GM11168 (cell line): ENCODE data around the gene MAGI2.

ENCODE experiments used
- in situ Hi-C: fragments of 300-500 bp; cut with MboI; formaldehyde crosslinking; loops from one replicate; pipeline ENCODE4 v1.12.0; 2022; ENCODE audit warnings: low sequenced_read_pairs; ENCODE audit not compliant: unreplicated experiment

The MAGI2 gene

DNA sequence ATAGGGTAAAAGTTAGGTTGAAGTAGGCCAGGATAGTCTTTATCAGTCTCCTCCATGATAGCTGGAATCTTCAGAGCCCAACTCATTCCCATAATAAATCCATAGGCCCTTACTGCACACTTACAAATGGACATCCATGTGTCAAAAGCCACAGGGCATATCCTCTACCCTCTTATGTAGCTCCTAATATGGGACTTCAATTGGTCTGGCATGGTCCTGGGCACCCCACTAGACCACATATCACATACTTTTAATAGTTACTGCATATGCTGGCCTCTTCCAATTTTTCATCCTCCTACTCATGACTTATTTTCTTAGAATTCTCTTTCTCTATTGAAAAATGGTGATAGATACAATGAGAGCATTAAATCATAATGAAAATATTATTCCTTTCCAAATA, 169.3 kb downstream of the MAGI2 start:
- in situ Hi-C loops = no loop called here

DNA sequence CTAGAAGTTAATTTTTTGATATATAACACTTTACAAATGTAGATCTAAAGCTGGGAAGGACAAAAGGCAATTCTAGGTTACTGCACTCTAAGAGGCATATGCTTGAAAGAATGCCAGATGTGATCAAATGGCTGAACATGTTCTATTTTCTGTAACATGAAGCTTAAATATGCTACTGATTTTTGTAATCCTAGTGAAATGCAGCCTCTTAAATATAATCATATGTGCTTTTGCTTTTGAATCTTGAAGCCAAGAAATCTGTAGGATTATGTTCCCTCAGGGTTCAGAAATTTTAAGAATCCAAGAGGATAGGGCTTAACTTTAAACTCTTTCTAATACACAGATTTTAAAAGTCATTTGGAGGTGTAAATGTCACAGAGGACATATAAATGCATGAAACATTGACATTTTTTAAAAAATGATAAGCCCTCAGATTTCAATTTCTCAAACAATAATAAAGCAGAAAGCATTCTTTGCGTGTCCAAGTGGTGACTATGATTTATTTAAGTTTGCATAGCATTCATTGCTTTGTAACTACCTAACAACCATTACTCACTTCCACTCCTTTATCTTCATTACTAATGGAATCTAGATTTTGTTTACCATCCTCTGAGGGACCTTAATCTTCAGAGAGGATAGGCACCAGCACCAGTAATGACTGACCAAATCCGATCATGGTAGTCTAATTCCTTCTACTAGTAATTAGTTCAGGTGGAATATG, 170.4 kb downstream of the MAGI2 start:
- in situ Hi-C loops = no loop called here

DNA sequence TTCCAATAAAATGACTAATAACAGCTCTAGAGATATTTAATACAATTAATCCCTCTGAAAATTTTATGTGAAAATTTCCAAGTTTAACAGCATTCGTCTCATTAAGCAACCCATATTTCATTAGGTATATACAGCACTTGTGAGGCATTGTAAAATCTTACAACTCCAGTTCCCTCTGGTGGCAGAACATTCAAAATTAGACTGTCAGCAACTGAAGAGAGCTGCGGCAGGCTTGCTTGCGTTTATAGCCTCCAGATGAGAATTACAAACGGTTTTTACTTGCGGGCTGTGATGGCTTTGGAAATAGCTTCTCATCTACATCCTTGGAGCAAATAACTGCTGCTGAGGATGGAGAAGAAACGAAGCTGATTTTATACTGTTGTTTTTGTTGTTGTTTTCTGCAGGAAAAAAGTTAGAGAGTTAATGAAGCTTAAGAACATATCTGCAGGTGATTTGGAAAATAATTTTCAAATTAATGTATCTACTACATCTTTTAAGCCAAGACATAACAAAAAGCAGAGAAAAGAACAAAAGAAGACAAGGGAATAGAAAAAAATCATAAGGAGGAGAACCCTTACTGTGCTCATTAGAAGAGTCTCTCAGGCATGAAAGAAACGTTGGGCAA, 171.3 kb downstream of the MAGI2 start:
- in situ Hi-C loops = no loop called here

DNA sequence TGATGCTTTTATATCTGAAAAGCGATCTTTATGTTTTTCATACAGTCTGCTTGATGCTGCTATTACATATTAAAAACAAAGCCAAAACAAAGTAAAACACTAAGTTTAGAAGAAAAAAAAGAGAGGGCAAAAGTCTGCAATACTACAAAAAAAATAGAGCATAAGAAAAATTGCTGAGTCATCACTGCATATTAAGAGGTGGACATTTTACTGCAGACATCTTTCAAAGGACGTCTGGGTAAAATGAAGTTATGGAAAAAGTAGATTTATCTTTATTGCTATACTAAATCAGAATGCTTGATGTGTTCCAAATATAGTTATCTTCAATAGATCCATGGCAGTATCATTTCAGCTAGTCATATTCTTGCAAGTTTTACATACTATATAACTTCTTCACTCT, 172.0 kb downstream of the MAGI2 start:
- in situ Hi-C loops = no loop called here

DNA sequence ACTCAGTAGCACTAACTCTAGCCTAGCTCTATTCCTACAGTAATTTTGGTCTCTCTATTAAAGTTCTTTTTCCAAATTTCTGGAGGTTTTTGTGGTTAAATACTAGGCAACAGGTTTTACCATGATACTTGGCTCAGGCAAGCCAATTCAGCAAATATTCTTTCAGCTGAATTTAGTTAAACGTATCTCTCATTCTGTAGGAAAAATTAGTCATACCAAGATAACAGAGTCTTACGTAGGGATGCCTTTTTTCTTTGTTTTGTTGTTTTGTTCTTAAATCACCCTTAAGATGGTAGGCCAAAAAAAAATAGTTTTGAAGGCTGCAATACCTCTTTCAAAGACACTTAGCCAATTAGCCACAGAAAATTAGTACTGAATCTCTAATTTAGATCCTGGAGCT, 180.5 kb downstream of the MAGI2 start:
- in situ Hi-C loops = no loop called here

DNA sequence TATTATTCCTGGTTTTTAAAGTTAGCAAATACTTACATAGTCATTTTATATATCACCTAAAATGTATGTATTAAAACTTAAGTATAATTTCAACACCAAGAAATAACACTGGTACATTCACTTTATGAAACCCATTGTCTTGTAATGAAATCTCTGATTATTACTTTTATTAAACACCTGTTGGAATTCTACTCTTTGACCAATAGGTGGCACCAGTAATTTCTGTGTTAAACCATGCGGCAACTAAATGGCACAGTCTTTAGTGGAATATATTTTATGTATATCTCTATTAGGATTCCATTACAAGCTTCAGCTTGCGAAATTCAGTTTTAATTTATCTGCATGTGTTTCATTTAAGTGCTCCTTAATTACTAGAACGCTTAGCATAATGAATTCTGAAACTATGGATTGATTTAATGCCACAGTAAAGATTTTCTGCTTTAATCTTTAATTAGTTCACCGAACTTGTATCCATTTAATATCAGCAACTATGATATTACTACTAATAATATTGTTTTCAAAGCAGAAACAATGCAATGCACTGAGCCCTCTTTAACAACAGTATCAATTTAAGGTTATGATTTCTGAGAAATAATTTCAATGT, 181.3 kb downstream of the MAGI2 start:
- in situ Hi-C loops = no loop called here

DNA sequence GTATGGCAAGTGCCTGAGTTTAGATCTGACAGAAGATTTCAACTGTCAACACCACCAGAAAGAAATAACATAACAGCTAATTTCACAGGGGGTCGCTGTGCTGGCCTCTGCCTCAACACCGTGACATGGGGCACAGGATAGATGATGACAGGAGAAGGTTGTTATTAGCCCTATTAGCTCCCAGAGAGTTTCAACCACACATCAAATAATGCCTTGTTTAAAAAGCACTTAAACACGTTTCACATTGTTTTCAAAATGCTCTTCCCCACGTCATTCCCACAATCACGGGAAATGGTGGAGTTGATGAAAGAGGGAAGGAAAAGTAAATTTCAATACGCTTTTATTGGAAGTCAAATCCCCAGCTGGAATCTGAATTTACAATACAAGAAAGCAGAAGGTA, 184.7 kb downstream of the MAGI2 start:
- in situ Hi-C loops = no loop called here

DNA sequence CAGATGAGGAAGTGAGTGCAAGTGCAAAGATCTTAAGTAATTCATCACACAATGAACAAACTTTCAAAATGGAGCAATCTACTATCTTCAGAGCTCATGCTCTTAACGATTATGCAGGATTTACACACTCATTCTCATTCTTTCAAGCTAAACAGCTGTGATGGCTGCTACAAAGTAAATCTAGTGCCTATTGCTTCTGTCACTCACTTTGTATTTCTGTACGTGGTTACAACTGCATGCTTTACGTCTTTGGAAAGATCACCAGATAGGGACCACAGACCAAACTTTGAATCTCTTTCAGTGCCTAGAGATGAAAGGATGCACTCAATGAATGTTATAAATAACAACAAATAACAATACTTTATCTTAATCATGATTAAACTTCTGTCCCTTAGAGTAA, 194.6 kb downstream of the MAGI2 start:
- in situ Hi-C loops = no loop called here

DNA sequence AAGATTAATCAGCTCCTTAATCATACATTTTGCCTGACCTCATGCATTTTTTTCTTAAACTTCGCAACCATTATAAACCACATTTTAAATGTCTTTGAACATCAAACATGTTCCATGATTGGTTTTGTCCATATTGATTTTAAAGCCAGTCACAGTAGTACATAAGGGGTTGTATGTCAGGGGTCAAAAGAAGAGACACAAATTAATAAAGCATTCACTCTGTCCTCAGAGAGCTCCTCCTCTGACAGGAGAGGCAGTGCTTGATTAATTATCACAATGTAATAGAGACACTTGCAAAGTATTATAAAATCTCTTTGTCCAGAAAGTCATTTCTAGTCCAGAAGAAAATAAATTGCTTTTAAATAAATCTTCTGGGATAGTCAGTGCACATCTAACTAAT, 195.5 kb downstream of the MAGI2 start:
- in situ Hi-C loops = no loop called here

DNA sequence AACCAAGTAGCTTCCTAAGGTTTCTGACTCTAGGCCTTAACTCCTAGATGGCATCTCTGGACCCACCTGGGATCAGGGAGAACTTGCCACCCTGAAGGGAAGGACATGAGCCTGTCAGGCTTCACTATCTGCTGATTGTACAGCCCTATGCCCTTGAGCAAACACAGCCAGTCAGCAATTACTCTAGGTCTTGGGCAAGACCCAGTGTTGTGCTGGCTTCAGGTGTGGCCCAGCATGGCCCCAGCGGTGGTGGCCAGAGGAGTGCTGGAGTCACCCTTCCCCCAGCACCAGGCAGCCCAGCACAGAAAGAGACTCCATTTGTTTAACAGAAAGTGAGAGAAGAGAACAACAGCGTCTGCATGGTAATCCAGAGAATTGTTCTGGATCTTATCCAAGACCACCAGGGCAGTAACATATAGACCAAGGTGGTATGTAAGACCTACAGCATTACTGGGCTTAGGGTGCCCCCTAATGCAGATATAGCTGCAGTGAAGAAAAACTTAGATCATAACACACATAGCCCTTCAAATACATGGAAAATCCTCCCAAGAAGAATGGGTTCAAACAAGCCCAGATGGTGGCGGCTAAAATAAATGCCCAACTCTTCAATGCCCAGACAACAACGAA, 207.7 kb downstream of the MAGI2 start:
- in situ Hi-C loops = no loop called here

DNA sequence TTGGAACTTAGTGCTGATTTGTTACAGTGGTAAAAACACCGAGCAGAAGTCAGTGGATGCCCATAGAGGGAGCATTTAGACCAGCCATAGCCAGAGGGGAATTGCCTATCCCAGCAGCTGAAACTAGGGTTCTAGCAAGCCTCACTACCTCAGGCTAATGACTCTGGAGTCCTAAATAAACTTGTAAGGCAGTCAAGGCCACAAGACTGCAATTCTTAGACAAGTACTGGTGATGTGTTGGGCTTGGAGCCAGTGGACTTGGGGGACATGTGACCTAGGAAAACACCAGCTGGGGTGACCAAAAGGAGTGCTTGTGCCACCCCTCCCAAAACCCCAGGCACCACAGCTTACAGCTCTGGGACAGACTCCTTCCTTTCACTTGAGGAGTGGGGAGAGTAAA, 209.0 kb downstream of the MAGI2 start:
- in situ Hi-C loops = no loop called here

DNA sequence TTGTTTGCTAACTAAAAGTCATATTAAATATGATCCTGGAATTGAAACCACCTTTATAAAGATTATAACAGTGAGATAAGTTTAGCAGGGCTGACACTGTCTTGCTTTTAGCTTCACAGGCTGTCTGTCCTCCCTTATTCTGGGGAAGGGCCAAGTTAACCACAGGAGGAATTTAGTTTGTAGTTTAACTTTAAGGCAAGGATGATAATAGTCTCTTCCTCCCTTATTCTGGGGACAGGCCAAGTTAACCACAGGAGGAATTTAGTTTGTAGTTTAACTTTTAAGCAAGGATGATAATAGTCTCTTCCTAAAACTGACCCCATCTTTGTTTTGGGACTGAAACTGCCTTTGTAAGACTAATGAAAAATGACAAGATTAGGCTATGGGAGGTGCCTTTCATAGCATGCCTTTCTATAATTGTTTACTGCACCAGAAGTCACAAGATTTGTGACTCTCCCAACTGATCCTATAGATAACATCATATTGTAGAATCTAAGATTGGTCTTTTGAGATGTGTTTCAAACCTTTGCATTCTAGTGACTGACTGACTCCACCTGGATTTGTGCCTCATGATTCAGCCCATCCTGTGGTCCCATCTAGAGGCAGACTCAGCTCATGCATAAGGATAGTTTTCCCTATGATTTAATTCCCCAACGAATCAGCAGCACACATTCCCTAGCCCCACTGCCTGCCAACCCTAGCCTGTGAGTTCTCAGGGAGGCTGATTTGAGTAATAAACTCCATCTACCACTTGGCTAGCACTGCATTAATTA, 212.0 kb downstream of the MAGI2 start:
- in situ Hi-C loops = no loop called here

DNA sequence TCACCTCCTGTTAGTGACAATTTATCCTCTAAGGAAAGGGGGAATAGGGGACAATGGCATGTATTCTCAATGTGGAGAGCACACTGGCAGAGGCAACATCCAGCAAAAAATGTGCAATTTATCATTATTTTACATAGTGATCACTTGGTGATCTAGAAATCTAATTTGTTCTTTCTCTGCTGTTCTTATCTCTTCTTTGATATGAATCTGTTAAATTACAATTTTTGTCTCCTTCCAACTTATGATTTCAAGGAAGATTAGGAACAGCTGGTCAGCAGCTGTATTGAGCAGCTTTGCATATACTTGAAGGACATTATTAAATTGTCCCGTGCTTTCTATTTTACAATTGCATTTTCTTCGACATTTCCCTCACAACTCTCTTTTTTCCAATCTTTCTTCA, 213.1 kb downstream of the MAGI2 start:
- in situ Hi-C loops = no loop called here

DNA sequence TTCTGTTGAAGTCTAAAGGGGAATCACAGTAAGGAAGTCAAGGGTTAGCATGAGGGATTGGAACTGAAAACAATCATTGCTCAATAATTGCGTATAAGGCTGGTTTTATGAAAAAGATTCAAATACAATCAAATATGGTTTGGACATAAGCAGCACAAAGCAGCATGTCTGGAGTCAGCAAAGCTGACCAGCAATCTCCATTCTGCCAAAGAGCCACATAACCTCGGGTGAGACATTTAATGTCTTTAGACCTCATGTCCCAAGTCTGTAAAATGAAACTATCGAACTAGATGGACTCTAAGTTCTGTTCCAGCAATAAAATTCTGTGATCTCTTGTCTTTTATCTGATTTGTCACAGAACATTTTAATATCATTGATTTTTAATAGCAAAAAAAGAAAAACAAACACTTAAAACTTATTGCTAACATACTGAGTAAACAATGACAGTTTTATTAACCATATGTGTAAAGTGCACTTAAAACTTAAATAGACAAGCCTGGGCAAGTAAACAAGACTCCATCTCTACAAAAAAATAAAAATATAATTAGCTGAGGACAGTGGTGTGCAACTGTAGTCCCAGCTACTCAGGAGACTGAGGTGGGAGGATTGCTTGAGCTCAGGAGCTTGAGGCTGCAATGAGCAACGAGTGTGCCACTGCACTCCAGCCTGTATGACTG, 217.0 kb downstream of the MAGI2 start:
- in situ Hi-C loops = no loop called here

DNA sequence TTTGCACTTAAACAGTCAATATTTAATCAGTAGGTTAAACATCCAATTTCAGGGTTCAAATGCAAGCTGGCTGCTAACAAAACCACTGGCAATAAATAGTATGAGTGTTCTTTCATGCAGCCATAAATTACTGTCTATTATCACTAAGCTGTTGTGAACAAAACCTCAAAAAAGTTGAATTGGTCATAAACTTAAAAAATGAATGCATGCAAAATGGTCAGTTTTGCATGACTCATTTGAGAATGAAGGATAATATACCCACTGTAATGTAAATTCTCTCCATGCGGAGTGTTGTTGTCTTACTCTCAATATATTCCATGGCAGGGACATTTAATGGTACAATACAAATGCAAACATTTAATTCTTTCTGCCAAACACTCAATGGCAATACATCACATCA, 226.4 kb downstream of the MAGI2 start:
- in situ Hi-C loops = no loop called here

DNA sequence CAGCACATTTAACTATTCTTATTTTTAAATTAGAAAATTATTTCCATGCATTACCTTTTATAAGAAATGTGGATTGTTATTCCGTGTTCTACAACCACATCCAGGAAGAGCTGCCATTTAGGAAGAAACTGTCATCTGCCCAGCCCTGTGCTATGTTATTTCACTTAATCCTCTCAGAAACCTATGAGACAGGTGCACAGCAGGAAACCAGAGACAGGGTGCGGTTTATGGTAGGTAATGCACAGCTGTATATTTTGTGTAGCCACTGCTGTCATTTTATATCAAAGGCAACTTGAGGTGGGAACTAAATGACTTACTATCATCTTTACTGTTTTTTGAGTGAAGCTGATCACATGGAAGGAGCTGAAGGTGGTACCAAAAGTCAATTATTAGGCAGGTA, 232.3 kb downstream of the MAGI2 start:
- in situ Hi-C loops = no loop called here

DNA sequence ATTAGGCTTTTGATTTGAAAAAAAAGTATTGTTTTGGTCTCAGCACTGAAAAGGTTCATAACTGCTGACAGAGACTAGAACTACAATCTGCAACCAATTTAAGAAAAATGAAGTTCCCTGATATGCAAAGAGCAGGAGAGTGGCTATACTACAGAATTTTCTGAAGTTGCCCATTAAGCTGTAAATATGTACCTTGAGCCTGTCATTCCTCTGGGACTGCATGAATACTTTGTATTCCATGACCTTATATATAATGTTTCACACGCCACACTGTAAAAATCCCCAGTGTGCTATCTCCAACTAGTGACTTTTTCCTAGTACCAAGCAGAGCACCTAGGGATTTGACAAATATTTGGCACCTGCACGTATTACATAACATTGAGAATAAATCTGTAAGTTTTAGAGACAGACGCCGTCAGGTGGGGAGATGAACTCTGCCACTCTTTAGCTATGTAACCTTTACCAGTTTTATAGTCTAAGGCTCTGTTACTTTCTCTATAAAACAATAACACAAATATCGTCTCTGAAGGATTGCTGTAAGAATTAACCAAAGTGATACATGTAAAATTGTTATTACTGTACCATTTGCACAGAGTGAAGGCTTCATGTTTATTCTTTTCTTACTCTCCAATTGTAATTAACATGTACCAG, 235.4 kb downstream of the MAGI2 start:
- in situ Hi-C loops = no loop called here

DNA sequence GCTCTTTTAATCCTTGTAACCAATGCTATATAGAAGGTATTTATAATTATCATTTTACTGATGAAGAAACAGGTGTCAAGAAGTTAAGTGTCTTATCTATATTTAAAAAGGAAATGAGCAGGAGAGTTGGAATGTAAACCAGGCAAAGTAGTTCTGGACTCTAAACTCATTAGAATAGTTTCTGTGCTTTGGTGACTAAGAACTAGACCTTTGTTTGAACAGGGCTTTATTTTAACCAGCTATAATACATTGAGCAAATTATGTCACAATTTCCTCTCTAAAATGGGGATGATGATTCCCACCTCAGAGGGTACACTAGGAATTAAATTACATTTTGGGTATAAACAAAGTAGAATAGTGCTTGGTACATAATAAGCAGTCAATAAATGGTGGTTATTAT, 236.0 kb downstream of the MAGI2 start:
- in situ Hi-C loops = no loop called here

DNA sequence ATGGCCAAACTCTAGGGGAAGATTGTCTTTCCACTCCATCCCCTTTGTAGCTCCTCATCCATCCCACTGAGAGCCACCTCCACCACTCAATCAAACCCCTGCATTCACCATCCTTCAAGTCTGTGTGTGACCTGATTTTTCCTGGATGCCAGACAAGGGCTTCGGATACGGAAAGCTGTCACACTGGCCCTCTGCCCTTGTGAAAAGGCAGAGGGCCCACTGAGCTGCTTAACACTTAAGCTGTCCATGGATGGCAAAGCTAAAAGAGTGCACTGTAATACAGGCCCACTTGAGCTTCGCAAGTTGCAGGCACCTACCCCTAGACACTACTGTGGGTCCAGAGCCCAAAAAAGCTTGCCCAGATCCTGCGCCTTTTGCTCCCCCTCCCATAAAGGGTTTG, 237.2 kb downstream of the MAGI2 start:
- in situ Hi-C loops = no loop called here

DNA sequence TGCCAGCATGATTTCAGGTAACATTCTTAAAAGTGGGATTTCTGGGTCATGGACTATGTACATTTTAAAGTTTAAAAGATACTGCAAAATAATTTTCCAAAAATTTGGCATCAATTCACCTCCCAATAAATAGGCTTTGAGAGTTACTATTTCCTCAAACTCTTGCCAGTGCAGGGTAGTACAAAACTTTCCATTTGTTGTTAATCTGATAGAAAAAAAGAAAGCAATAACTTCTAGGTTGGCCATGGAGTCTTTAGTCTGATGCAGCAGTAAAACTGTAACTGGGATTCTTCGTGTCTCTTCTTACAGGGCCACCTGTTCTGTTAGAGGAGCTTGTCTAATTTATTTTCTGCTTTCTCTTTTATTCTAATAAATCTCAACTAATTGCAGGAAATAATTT, 241.1 kb downstream of the MAGI2 start:
- in situ Hi-C loops = no loop called here
